Fibroblast of lung (primary cell): Measurements from ENCODE around the gene XBP1. TPM values are rescaled to one million over a fixed set of nuclear protein-coding genes. Genes with fewer than 3 reads are reported as not detected.

Experiments
- DNase-seq, 2 donors: peaks; one replicate each; pipeline versions ENCODE4 v3.0.0 to v3.0.0-alpha.2; 2010; ENCODE audit warnings: low read depth in 2 of 2
- H2AFZ ChIP-seq: 2 replicates; pipeline ENCODE4 v1.5.1; 2012; ENCODE audit warnings: low read length, control low read depth, inconsistent platforms
- H3K27ac ChIP-seq: 2 replicates; pipeline ENCODE4 v1.5.1; 2011; ENCODE audit warnings: low read length, control low read depth; ENCODE audit not compliant: insufficient read depth
- H3K27me3 ChIP-seq: 2 replicates; pipeline ENCODE4 v1.5.1; 2011; ENCODE audit warnings: mild to moderate bottlenecking, low read length; ENCODE audit not compliant: control insufficient read depth, insufficient read depth
- H3K36me3 ChIP-seq: 2 replicates; pipeline ENCODE4 v1.5.1; 2011; ENCODE audit warnings: low read length; ENCODE audit not compliant: control insufficient read depth, insufficient read depth
- H3K4me1 ChIP-seq: 2 replicates; pipeline ENCODE4 v1.5.1; 2011; ENCODE audit warnings: low read length; ENCODE audit not compliant: control insufficient read depth, insufficient read depth; ENCODE audit errors: extremely low read depth
- H3K4me2 ChIP-seq: 2 replicates; pipeline ENCODE4 v1.5.1; 2011; ENCODE audit warnings: low read length, control low read depth; ENCODE audit not compliant: insufficient read depth; ENCODE audit errors: extremely low read depth
- H3K4me3 ChIP-seq, 4 experiments: fragments of 200-600 bp in 1 of 4; sonication (generic) in 1 of 4; replicated peaks in 1 of 4; 2 replicates each; pipeline ENCODE4 v1.5.1; 2011 to 2016; ENCODE audit warnings: low read length in 4 of 4, low read depth in 3 of 4, mild to moderate bottlenecking in 3 of 4, control low read depth in 2 of 4, inconsistent platforms in 1 of 4, mixed read lengths in 1 of 4; ENCODE audit not compliant: insufficient read depth in 1 of 4; ENCODE audit errors: control extremely low read depth in 1 of 4
- H3K79me2 ChIP-seq: 2 replicates; pipeline ENCODE4 v1.5.1; 2012; ENCODE audit warnings: mild to moderate bottlenecking, low read length, inconsistent platforms; ENCODE audit not compliant: control insufficient read depth, insufficient read depth
- H3K9ac ChIP-seq: 2 replicates; pipeline ENCODE4 v1.5.1; 2011; ENCODE audit warnings: mild to moderate bottlenecking, low read length, control low read depth; ENCODE audit not compliant: insufficient read depth
- H3K9me3 ChIP-seq: 2 replicates; pipeline ENCODE4 v1.5.1; 2012; ENCODE audit warnings: low read depth, low read length; ENCODE audit not compliant: control insufficient read depth, insufficient read depth
- H4K20me1 ChIP-seq: 2 replicates; pipeline ENCODE4 v1.5.1; 2011; ENCODE audit warnings: low read length; ENCODE audit not compliant: control insufficient read depth, insufficient read depth; ENCODE audit errors: extremely low read depth
- EZH2 ChIP-seq: IDR thresholded peaks from 2 replicates; pipeline ENCODE4 v1.5.1; 2012; ENCODE audit warnings: low read length, control low read depth, mild to moderate bottlenecking; ENCODE audit errors: missing control alignments
- polyA plus RNA-seq, 2 donors: library from polyadenylated mRNA; depleted of rRNA in 1 of 2; stranded (reverse) in 1 of 2; unstranded in 1 of 2; fragments of >200 nt; gene quantifications; 2 replicates each; pipeline ENCODE4 v1.2.1, GENCODE V29; 2011 to 2012; ENCODE audit warnings: missing spikeins in 1 of 2
- total RNA-seq: library from RNA; depleted of rRNA; stranded (reverse); fragments of >200 nt; gene quantifications from 2 replicates; pipeline ENCODE4 v1.2.1, GENCODE V29; 2014
- TF ChIP-seq, protein P1 (sequence below), 2 donors: IDR thresholded peaks in 1 of 2; conservative IDR thresholded peaks in 1 of 2; 1 replicate in 1 of 2; 2 replicates in 1 of 2; pipeline ENCODE4 v1.5.1; 2011 to 2012; ENCODE audit warnings: low read length in 2 of 2, control low read depth in 1 of 2, inconsistent platforms in 1 of 2, low read depth in 1 of 2, mild to moderate bottlenecking in 1 of 2

XBP1 gene
- total and polyA plus RNA-seq, 2 donors (not counting 1 experiment from before 2014, with no cell fraction given): 144 to 241 TPM

- no peaks in the 10 kb centered on the region for H4K20me1 ChIP-seq
- H3K79me2 ChIP-seq: peaks cover 8% of the 10 kb centered on the region
- H2AFZ ChIP-seq: no peak overlapping the region
- H3K9me3 ChIP-seq: no peaks in the 10 kb centered on the region
- H3K4me3 ChIP-seq: no peak overlapping the region
- TF ChIP-seq EZH2: no peak
- TF ChIP-seq, protein P1, sequence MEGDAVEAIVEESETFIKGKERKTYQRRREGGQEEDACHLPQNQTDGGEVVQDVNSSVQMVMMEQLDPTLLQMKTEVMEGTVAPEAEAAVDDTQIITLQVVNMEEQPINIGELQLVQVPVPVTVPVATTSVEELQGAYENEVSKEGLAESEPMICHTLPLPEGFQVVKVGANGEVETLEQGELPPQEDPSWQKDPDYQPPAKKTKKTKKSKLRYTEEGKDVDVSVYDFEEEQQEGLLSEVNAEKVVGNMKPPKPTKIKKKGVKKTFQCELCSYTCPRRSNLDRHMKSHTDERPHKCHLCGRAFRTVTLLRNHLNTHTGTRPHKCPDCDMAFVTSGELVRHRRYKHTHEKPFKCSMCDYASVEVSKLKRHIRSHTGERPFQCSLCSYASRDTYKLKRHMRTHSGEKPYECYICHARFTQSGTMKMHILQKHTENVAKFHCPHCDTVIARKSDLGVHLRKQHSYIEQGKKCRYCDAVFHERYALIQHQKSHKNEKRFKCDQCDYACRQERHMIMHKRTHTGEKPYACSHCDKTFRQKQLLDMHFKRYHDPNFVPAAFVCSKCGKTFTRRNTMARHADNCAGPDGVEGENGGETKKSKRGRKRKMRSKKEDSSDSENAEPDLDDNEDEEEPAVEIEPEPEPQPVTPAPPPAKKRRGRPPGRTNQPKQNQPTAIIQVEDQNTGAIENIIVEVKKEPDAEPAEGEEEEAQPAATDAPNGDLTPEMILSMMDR (conservative IDR thresholded peaks at IDR 0.05 in 1 of 2, IDR thresholded peaks at IDR 0.05 in 1 of 2; ENCODE audit: low read depth in 1 of 2, low read length in 2 of 2): no peak
- peaks cover 6% of the 10 kb centered on the region for H3K36me3 ChIP-seq
- no peak overlapping the region for H3K27ac ChIP-seq
- no peaks in the 10 kb centered on the region for H3K4me1 ChIP-seq
- no peak overlapping the region for H3K4me2 ChIP-seq
- peak in 1 of 2 donors; percentile 28 for DNase-seq
- no peaks in the 10 kb centered on the region for H3K27me3 ChIP-seq
- H3K9ac ChIP-seq: no peak overlapping the region
These were observed 16.3 kb downstream of the XBP1 start for GRCh38 chr22:28783786-28784671.

- H2AFZ ChIP-seq: no peak overlapping the region
- no peaks in the 10 kb centered on the region for H3K9me3 ChIP-seq
- H3K4me2 ChIP-seq: no peak overlapping the region
- no peak overlapping the region for H3K27ac ChIP-seq
- peaks cover 3% of the 10 kb centered on the region for H3K36me3 ChIP-seq
- TF ChIP-seq, protein P1 (conservative IDR thresholded peaks at IDR 0.05 in 1 of 2, IDR thresholded peaks at IDR 0.05 in 1 of 2; ENCODE audit: low read depth in 1 of 2, low read length in 2 of 2): no peak
- no peak for TF ChIP-seq EZH2
- H3K9ac ChIP-seq: no peak overlapping the region
- no peak for DNase-seq
- peaks cover 3% of the 10 kb centered on the region for H3K4me1 ChIP-seq
- no peaks in the 10 kb centered on the region for H4K20me1 ChIP-seq
- no peak overlapping the region for H3K4me3 ChIP-seq
- H3K27me3 ChIP-seq: no peaks in the 10 kb centered on the region
- peaks cover 35% of the 10 kb centered on the region for H3K79me2 ChIP-seq
These were observed 20.1 kb downstream of the XBP1 start for GRCh38 chr22:28780296-28780695.

DNA sequence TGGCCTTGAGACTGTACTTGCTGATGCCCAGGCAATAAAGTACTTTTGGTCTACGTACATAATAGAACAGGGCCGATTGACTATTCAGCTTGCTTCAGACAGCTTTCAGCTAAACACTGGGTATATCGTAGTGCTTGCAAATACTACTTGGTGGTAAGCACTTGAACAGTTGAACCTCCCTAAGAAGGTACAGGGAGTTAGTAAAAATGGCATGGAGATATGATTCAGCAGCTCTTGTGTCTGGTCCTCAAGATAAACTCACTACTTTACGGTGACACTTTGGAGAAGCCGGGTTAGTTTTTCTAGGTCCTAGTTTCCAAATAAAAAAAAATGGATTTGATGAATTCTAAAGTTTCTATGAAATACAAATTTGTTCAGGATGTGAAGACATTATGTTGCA, 20.5 kb downstream of the XBP1 start:
- Histone ChIP-seq H3K79me2 (peaks cover 39% of the 10 kb centered on the region), H3K36me3 (peaks cover 3% of the 10 kb centered on the region)

More for the DNA sequence above, 20.5 kb downstream of the XBP1 start:
- H3K9ac ChIP-seq: no peak overlapping the region
- no peaks in the 10 kb centered on the region for H3K9me3 ChIP-seq
- H3K27ac ChIP-seq: no peak overlapping the region
- no peak overlapping the region for H2AFZ ChIP-seq
- H4K20me1 ChIP-seq: no peaks in the 10 kb centered on the region
- peaks cover 3% of the 10 kb centered on the region for H3K4me1 ChIP-seq
- H3K27me3 ChIP-seq: no peaks in the 10 kb centered on the region
- H3K4me3 ChIP-seq: no peak overlapping the region
- TF ChIP-seq EZH2: no peak
- TF ChIP-seq, protein P1 (conservative IDR thresholded peaks at IDR 0.05 in 1 of 2, IDR thresholded peaks at IDR 0.05 in 1 of 2; ENCODE audit: low read depth in 1 of 2, low read length in 2 of 2): no peak
- no peak overlapping the region for H3K4me2 ChIP-seq
- no peak for DNase-seq
